ENCODE data around the gene GRAMD2B.
"Not testable (repeated sequence)": the region's sequence is repeated elsewhere in the genome, so short reads cannot be mapped to it uniquely, and the experiment has no call there.

Gene GRAMD2B

GRCh38 chr5:126515337-126515736, 92.1 kb downstream of the GRAMD2B start:
- no peak for DNase-seq

GRCh38 chr5:126516133-126516532, 92.9 kb downstream of the GRAMD2B start:
- DNase-seq = peak; percentile 1

GRCh38 chr5:126516852-126517251, 93.6 kb downstream of the GRAMD2B start:
- no peak for DNase-seq

- not testable (repeated sequence) for DNase-seq
Measured at GRCh38 chr5:126519223-126519622, 96.0 kb downstream of the GRAMD2B start.

- no peak for DNase-seq
Measured at GRCh38 chr5:126519637-126520592, 96.7 kb downstream of the GRAMD2B start.

- DNase-seq = no peak
Measured at GRCh38 chr5:126520593-126520953, 97.4 kb downstream of the GRAMD2B start.

GRCh38 chr5:126521130-126521529, 97.9 kb downstream of the GRAMD2B start:
- DNase-seq = no peak

- no peak for DNase-seq
Measured at GRCh38 chr5:126523818-126524510, 100.8 kb downstream of the GRAMD2B start.

GRCh38 chr5:126525630-126526245, 102.5 kb downstream of the GRAMD2B start:
- no peak for DNase-seq

GRCh38 chr5:126526493-126526892, 103.3 kb downstream of the GRAMD2B start:
- no peak for DNase-seq

GRCh38 chr5:126527158-126527557, 103.9 kb downstream of the GRAMD2B start:
- DNase-seq = no peak

GRCh38 chr5:126527892-126528291, 104.7 kb downstream of the GRAMD2B start:
- no peak for DNase-seq

GRCh38 chr5:126531543-126532120, 108.4 kb downstream of the GRAMD2B start:
- DNase-seq = no peak

- no peak for DNase-seq
Measured at GRCh38 chr5:126534553-126534952, 111.3 kb downstream of the GRAMD2B start.

GRCh38 chr5:126535856-126536545, 112.8 kb downstream of the GRAMD2B start:
- no peak for DNase-seq

GRCh38 chr5:126536874-126537273, 113.7 kb downstream of the GRAMD2B start:
- no peak for DNase-seq

GRCh38 chr5:126538579-126538978, 115.4 kb downstream of the GRAMD2B start:
- DNase-seq = no peak

GRCh38 chr5:126540631-126541030, 117.4 kb downstream of the GRAMD2B start:
- no peak for DNase-seq

- DNase-seq = no peak
Measured at GRCh38 chr5:126542441-126542840, 119.2 kb downstream of the GRAMD2B start.

- DNase-seq = no peak
Measured at GRCh38 chr5:126543009-126543408, 119.8 kb downstream of the GRAMD2B start.

GRCh38 chr5:126543660-126544059, 120.5 kb downstream of the GRAMD2B start:
- DNase-seq = no peak

Measured in NCI-H2107 (cell line).